ENCODE data around the gene ICE2. TPM values are rescaled to one million over a fixed set of nuclear protein-coding genes. Genes with fewer than 3 reads are reported as not detected.

Gene ICE2
- total and polyA plus RNA-seq, 5 donors = 11.0 to 31.3 (median 30.1) TPM

DNA sequence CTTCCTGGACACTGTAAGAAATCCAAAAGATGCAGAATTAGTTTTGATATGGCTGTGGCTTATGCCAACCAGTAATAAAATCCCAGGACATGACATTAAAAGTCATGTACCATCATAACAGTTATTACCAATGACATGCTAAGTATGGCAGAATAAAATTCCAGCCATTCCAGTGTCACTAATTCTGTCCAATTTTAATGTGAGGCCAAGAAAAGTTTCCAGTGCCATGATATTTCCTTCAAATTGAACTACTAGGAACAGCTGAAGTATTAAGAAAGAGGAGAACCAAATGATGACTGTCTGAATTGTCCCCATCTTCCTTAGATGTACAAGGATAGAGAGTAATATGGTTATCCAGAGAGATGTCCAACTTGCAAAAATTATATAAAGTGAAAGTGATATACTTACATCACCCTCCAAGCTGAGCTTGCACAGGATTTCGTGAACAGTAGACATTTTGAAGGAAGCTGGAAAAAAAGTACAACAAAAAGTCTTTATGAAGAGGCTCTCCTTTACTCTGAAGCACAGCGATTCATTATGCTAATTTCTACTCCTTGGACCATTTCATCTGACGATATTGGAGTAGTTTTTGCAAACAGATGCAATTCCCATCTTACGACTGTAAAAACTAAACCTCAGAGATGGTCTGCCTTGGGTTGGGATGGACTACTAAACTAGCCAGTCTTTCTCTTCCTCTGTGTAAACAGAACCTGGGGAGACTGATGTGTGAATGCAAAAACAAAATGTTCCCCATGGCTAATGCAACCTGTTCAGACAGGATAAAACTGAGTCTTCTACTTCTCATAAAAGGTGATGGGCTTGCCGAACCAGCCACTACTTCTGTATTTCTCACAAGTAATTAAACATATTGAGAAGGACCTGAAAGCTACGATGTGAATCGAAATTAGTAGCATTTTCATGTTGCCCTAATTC lies 93.1 kb downstream of the ICE2 start:
- DNase-seq = no peak
- Histone ChIP-seq H3K27me3 (ENCODE audit: control insufficient read depth, insufficient read depth) (no peaks in the 10 kb centered on the region), H3K4me3 (ENCODE audit: low read length) (no peak overlapping the region), H3K9me3 (ENCODE audit: control insufficient read depth, low read length) (no peaks in the 10 kb centered on the region), H3K4me1 (ENCODE audit: control insufficient read depth, insufficient read depth, low read length) (peaks cover 16% of the 10 kb centered on the region), H3K27ac (ENCODE audit: low read length) (no peak overlapping the region)
- intact Hi-C loops (cut with DNase I) = no loop called here
- no peak for ATAC-seq
- 81% methylated on average over 7 of the region's 7 CpGs for WGBS

DNA sequence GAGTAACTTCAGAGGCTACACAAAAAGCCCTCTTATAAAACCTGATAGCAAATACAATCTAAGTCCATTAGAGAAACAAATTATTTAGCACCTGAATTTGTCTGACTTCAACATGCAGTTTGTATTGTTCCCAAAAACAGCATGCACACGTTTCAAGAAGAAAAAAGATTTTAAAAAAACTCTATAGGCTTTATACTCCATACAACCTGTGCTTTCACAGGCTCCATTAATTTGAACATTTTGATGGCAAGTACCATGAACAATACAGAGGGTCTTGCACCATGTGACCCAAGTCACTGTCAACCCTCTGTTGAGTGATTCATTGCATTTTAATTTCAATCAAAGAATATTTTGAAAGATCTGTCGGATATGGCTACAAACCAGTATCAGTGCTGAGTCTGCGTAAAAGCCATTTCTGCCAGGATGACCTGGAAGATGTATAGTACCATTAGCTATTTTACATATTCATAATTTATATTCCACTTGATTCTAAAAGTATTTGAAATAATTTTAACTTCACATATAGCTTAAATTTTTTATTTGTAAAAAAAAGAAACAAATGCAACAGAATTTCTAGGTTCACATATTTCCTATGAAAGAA lies 94.3 kb downstream of the ICE2 start:
- Histone ChIP-seq H3K4me1 (ENCODE audit: control insufficient read depth, insufficient read depth, low read length) (peaks cover 18% of the 10 kb centered on the region), H3K4me3 (ENCODE audit: low read length) (no peak overlapping the region), H3K9me3 (ENCODE audit: control insufficient read depth, low read length) (no peaks in the 10 kb centered on the region), H3K27ac (ENCODE audit: low read length) (no peak overlapping the region), H3K27me3 (ENCODE audit: control insufficient read depth, insufficient read depth) (no peaks in the 10 kb centered on the region)
- intact Hi-C loops (cut with DNase I) = no loop called here
- no peak for DNase-seq
- WGBS = 74% methylated on average over 3 of the region's 3 CpGs
- ATAC-seq = no peak

DNA sequence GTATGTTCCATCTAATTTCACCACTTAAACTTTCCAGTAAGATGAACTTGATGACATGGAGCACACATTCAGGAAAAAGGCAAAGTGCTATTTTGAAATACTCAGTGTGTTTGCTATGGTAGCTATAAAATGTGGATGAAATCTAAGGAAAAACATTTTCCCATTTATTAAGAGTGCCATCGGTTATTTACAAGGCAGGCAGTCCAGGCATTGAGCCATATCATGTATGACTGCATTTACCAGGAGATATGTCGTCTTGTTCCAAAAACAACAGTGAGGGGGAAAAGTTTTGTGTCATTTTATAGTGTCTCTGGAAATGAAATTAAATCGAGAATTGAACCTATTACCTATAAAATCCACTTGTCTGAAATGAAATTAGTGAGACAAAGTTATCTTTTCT lies 94.9 kb downstream of the ICE2 start:
- Histone ChIP-seq H3K27me3 (ENCODE audit: control insufficient read depth, insufficient read depth) (no peaks in the 10 kb centered on the region), H3K9me3 (ENCODE audit: control insufficient read depth, low read length) (no peaks in the 10 kb centered on the region), H3K4me3 (ENCODE audit: low read length) (no peak overlapping the region), H3K4me1 (ENCODE audit: control insufficient read depth, insufficient read depth, low read length) (peaks cover 14% of the 10 kb centered on the region), H3K27ac (ENCODE audit: low read length) (no peak overlapping the region)
- whole genome bisulfite sequencing = 27% methylated on average over 3 of the region's 3 CpGs
- DNase-seq = no peak
- ATAC-seq = no peak
- intact Hi-C loops (cut with DNase I) = no loop called here

DNA sequence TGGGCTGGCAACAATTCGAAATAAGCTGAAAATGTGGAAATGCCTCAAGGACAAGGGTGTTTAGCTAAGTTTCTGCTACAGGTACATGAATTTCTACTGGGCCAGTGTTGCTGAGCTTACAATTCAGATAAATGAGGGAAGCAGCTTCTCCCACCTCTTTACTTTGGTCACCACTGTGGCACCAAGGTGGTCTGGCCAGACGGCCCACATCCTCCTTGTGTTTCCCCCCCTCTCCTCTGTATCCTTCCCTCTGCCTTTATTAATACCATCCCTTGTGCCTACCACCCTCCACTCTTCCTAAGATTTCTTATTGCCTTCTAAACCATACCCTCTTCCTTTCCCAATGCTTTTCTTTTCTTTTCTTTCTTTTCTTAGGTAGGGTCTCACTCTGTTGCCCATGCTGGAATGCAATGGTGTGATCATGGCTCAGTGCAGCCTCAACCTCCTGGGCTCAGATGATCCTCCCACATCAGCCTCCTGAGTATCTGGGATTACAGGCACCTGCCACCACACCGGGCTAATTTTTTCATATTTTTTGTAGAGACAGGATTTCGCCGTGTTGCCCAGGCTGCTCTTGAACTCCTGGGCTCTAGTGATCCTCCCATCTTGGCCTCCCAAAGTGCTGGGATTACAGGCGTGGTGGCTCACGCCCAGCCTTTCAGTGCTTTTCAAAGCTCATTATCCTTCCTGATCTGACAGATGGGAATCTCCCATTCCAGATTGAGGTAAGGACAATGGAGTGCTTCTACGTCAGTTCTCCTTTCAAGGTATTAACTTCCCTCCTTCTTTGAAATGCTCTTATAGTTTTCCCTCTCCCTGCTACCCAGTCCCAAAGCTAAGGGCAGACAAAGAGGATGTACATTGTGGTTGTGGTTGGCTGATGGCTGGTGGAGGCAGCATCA lies 95.9 kb downstream of the ICE2 start:
- DNase-seq = no peak
- intact Hi-C loops (cut with DNase I) = no loop called here
- H3K4me3 ChIP-seq (ENCODE audit: low read length) = no peak overlapping the region
- no peak overlapping the region for H3K27ac ChIP-seq (ENCODE audit: low read length)
- H3K27me3 ChIP-seq (ENCODE audit: control insufficient read depth, insufficient read depth) = no peaks in the 10 kb centered on the region
- no peaks in the 10 kb centered on the region for H3K9me3 ChIP-seq (ENCODE audit: control insufficient read depth, low read length)
- no peak for ATAC-seq
- 91% methylated on average over 8 of the region's 8 CpGs for WGBS
- H3K4me1 ChIP-seq (ENCODE audit: control insufficient read depth, insufficient read depth, low read length) = peaks cover 11% of the 10 kb centered on the region

DNA sequence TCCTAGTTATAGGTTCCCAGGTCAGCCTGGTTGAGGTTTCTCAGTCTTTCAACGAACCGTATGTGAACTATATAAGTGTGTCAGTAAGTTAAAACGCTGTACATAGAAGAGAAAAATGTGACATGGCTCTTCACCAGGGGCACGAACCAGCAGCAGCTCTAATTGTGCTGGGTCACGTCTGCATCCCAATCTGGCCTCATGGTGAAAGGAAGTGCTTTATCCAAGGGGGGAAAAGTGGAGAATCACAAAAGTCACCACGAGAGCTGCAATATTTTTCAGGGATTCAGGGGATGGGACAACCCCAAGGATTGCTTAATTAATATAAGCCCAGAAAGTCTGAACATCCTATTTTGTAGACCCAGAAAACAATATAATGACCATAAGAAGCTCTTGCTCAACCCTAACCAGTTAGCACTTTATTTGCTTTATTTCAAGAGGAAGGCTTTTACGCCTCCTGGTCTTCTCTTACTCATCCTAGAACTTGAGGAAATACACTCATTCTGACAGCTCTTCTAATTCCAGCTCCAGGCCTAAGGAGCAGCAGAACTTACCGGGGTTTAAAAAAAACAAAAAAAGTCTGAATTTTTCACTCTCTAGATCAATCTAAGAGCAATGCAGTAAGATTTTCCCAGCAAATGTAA lies 97.7 kb downstream of the ICE2 start:
- Histone ChIP-seq H3K9me3 (ENCODE audit: control insufficient read depth, low read length) (no peaks in the 10 kb centered on the region), H3K27ac (ENCODE audit: low read length) (no peak overlapping the region), H3K4me3 (ENCODE audit: low read length) (no peak overlapping the region), H3K27me3 (ENCODE audit: control insufficient read depth, insufficient read depth) (no peaks in the 10 kb centered on the region), H3K4me1 (ENCODE audit: control insufficient read depth, insufficient read depth, low read length) (peaks cover 14% of the 10 kb centered on the region)
- ATAC-seq (no peak), DNase-seq (no peak)
- intact Hi-C loops (cut with DNase I) = no loop called here
- 85% methylated on average over 8 of the region's 8 CpGs for WGBS

DNA sequence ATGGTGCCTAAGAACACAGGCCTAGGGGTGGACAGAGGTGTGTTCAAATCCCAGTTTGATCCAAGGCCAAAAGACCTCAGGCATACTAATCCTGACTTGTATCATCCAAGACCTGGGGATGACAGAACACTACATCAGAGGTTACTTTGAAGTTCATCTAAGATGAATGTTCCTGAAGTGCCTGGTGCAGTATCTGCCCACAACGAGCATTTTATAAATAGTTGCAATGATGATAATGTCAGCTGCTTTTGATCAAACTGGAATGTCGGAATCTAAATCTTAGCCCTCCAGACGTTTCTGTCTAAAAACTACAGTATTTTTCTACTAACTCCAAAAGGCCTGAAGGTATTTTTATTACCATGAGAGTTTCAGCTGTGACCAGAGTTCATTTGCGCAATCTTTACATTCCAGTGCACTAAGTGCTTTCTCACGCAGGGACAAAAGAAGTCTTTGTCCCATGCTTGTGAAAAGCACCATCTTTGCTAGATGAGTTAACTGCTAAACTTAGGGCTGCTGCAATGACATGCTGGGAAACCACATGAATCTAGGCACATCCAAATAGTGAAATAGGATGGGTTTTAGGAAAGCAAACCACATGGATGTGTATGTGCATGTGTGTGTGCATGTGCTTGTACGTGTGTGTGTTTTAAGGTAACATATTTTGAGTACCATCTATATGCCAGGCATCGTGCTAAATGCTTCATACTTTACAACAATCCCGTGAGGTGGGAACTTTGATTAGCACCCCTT lies 99.2 kb downstream of the ICE2 start:
- no peak for DNase-seq
- H3K27ac ChIP-seq (ENCODE audit: low read length) = peak overlapping the region; percentile 87
- 51% methylated on average over 8 of the region's 8 CpGs for WGBS
- H3K4me3 ChIP-seq (ENCODE audit: low read length) = no peak overlapping the region
- intact Hi-C loops (cut with DNase I) = no loop called here
- H3K4me1 ChIP-seq (ENCODE audit: control insufficient read depth, insufficient read depth, low read length) = peaks cover 17% of the 10 kb centered on the region
- no peaks in the 10 kb centered on the region for H3K27me3 ChIP-seq (ENCODE audit: control insufficient read depth, insufficient read depth)
- no peaks in the 10 kb centered on the region for H3K9me3 ChIP-seq (ENCODE audit: control insufficient read depth, low read length)
- peak; percentile 66 to 68 for ATAC-seq

- intact Hi-C loops (cut with DNase I) = no loop called here
- 98% methylated on average over 1 of the region's 1 CpG for WGBS
- H3K9me3 ChIP-seq (ENCODE audit: control insufficient read depth, low read length) = no peaks in the 10 kb centered on the region
- ATAC-seq = no peak
- no peak for DNase-seq
- H3K4me3 ChIP-seq (ENCODE audit: low read length) = no peak overlapping the region
- H3K4me1 ChIP-seq (ENCODE audit: control insufficient read depth, insufficient read depth, low read length) = peaks cover 18% of the 10 kb centered on the region
- peak overlapping the region; percentile 73 for H3K27ac ChIP-seq (ENCODE audit: low read length)
- no peaks in the 10 kb centered on the region for H3K27me3 ChIP-seq (ENCODE audit: control insufficient read depth, insufficient read depth)
These were observed 99.8 kb downstream of the ICE2 start for GRCh38 chr15:60379185-60379524.

- Histone ChIP-seq H3K4me3 (ENCODE audit: low read length) (no peak overlapping the region), H3K27me3 (ENCODE audit: control insufficient read depth, insufficient read depth) (no peaks in the 10 kb centered on the region), H3K4me1 (ENCODE audit: control insufficient read depth, insufficient read depth, low read length) (peaks cover 28% of the 10 kb centered on the region), H3K27ac (ENCODE audit: low read length) (no peak overlapping the region), H3K9me3 (ENCODE audit: control insufficient read depth, low read length) (no peaks in the 10 kb centered on the region)
- intact Hi-C loops (cut with DNase I) = no loop called here
- 65% methylated on average over 12 of the region's 12 CpGs for WGBS
- ATAC-seq = no peak
- DNase-seq = no peak
These were observed 102.3 kb downstream of the ICE2 start for GRCh38 chr15:60376677-60377095.

DNA sequence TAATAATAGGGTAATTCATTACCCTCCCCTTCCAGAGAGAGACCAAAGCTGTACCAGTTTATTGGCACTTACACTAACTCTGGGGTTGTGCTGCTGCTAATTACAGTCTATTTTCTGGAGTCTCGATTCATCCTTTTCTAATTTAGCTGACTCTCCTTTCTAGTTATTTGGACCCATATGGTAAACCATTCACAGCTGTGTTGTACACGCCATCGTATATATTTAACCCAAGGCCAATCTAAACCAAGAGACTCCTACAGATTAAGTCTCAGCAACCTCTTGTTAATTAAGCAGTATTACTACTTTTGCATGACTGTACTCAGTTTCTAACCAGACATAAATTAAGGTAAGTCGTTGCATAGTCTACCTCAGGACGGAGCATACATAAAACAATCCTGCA lies 103.6 kb downstream of the ICE2 start:
- intact Hi-C loops (cut with DNase I) = no loop called here
- WGBS = 86% methylated on average over 5 of the region's 5 CpGs
- no peak overlapping the region for H3K27ac ChIP-seq (ENCODE audit: low read length)
- no peak for ATAC-seq
- no peak for DNase-seq
- H3K9me3 ChIP-seq (ENCODE audit: control insufficient read depth, low read length) = no peaks in the 10 kb centered on the region
- peaks cover 28% of the 10 kb centered on the region for H3K4me1 ChIP-seq (ENCODE audit: control insufficient read depth, insufficient read depth, low read length)
- H3K4me3 ChIP-seq (ENCODE audit: low read length) = no peak overlapping the region
- no peaks in the 10 kb centered on the region for H3K27me3 ChIP-seq (ENCODE audit: control insufficient read depth, insufficient read depth)

DNA sequence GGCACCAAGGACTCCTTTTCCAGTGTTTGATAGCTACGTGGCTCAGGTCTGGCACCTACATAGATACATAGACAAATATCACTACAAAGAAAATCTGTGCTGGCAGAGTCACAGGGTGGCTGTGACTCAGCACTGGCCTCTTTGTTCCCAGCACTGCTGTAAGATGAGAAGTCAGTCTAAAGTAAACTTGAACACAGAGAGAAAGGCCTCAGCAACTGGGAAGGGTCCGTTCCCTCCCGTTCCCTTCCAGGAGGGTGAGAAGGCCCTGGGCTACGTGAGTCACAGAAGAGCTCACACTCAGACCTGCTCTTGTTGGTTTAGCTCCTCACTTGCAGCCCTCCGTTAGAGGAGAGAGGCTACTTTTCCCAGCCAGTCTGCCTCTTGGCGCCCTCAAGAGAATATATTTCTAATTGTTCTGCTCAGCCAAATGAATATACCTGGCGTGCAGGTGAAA lies 104.3 kb downstream of the ICE2 start:
- 41% methylated on average over 7 of the region's 7 CpGs for WGBS
- Histone ChIP-seq H3K27ac (ENCODE audit: low read length) (peak overlapping the region; percentile 74), H3K4me1 (ENCODE audit: control insufficient read depth, insufficient read depth, low read length) (peaks cover 23% of the 10 kb centered on the region), H3K9me3 (ENCODE audit: control insufficient read depth, low read length) (no peaks in the 10 kb centered on the region), H3K27me3 (ENCODE audit: control insufficient read depth, insufficient read depth) (no peaks in the 10 kb centered on the region), H3K4me3 (ENCODE audit: low read length) (no peak overlapping the region)
- intact Hi-C loops (cut with DNase I) = no loop called here
- DNase-seq (peak in 2 of 3 donors; percentile 62 to 72), ATAC-seq (peak; percentile 71 to 78)

All from right cardiac atrium (tissue), 5 donors.